Left ventricle myocardium inferior (tissue), 1 donor: ENCODE measurements around the gene RPL32. TPM values are rescaled to one million over a fixed set of nuclear protein-coding genes. Genes with fewer than 3 reads are reported as not detected.
"Not testable (repeated sequence)": the region's sequence is repeated elsewhere in the genome, so short reads cannot be mapped to it uniquely, and the experiment has no call there.

Experiments
- DNase-seq: peaks from one replicate; pipeline ENCODE4 v3.0.0-alpha.2; 2020
- H3K27ac ChIP-seq: fragments of 200-600 bp; replicated peaks from 2 replicates; pipeline ENCODE4 v1.8.0; 2021
- H3K27me3 ChIP-seq: fragments of 200-600 bp; 2 replicates; pipeline ENCODE4 v1.8.0; 2021; ENCODE audit warnings: low read depth
- H3K36me3 ChIP-seq: fragments of 200-600 bp; 2 replicates; pipeline ENCODE4 v1.8.0; 2021
- H3K4me1 ChIP-seq: fragments of 200-600 bp; 2 replicates; pipeline ENCODE4 v1.8.0; 2021
- H3K4me3 ChIP-seq: fragments of 200-600 bp; 2 replicates; pipeline ENCODE4 v1.8.0; 2021; ENCODE audit warnings: mild to moderate bottlenecking, moderate library complexity
- H3K9me3 ChIP-seq: fragments of 200-600 bp; replicated peaks from 2 replicates; pipeline ENCODE4 v1.8.0; 2021
- intact Hi-C: fragments of 100-400 bp; cut with micrococcal nuclease; formaldehyde crosslinking; loops from one replicate; pipeline ENCODE4 v1.11.0; 2022
- total RNA-seq: library from RNA; stranded (reverse); fragmentation: NEBNext Ultra II Directional; extraction: Animal tissue kit (Norgen Biotek cat#: 25700); gene quantifications from one replicate; pipeline ENCODE4 v1.2.1, GENCODE V29; 2021
- TF ChIP-seq, protein P1 (sequence below): fragments of 200-600 bp; IDR thresholded peaks from 2 replicates; pipeline ENCODE4 v1.8.0; 2021; ENCODE audit warnings: antibody characterized with exemption, mild to moderate bottlenecking, borderline replicate concordance
- donor health status: DM: no; HTN: yes; CAD: no; lungs with severe emphysema.

The RPL32 gene
- total RNA-seq, 1 donor from 2014 or later, result 880 TPM

DNA sequence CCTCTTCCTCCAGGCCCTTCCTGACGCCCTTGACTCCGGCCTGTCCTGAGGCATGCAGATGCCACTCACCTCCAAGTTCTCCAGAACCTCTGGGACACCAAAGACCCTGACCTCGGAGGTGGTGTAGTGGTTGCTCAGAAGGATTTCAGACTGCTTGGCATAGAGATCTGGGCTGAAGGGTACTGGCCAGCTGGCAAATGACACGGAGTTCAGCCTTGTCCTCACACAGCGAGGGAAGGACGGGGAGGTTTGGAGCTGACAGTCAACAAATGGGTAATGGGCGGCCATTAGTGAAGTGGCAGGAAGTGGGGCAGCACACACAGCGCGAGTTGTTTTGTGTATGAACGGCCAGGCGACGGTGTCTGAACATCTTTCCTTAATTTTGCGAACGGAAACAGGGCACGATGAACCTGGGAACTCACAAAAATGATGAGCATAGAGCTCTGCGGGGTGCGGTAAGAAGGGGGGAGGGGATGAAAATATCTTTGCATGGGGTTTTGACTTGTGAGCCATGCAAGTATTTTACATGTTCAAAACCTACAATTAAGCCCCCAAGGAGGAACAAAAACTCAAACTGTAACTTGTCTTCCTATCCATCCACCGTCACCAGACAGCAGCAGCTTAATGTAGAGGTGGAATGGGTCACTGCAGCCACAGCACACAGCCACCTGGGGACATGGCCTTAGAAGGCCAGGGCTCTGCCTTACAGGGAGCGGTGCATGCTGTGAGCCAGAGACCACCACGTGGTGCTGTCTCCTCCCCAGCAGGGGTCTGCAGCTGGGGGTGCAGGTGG, 43.6 kb upstream of the RPL32 start:
- intact Hi-C loops, result no loop called here
- Histone ChIP-seq H3K4me3 (no peak overlapping the region), H3K9me3 (no peaks in the 10 kb centered on the region), H3K36me3 (no peaks in the 10 kb centered on the region), H3K4me1 (peaks cover 13% of the 10 kb centered on the region), H3K27me3 (peaks cover 10% of the 10 kb centered on the region), H3K27ac (no peak overlapping the region)
- no peak for DNase-seq
- TF ChIP-seq, protein P1, sequence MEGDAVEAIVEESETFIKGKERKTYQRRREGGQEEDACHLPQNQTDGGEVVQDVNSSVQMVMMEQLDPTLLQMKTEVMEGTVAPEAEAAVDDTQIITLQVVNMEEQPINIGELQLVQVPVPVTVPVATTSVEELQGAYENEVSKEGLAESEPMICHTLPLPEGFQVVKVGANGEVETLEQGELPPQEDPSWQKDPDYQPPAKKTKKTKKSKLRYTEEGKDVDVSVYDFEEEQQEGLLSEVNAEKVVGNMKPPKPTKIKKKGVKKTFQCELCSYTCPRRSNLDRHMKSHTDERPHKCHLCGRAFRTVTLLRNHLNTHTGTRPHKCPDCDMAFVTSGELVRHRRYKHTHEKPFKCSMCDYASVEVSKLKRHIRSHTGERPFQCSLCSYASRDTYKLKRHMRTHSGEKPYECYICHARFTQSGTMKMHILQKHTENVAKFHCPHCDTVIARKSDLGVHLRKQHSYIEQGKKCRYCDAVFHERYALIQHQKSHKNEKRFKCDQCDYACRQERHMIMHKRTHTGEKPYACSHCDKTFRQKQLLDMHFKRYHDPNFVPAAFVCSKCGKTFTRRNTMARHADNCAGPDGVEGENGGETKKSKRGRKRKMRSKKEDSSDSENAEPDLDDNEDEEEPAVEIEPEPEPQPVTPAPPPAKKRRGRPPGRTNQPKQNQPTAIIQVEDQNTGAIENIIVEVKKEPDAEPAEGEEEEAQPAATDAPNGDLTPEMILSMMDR, result no peak

DNA sequence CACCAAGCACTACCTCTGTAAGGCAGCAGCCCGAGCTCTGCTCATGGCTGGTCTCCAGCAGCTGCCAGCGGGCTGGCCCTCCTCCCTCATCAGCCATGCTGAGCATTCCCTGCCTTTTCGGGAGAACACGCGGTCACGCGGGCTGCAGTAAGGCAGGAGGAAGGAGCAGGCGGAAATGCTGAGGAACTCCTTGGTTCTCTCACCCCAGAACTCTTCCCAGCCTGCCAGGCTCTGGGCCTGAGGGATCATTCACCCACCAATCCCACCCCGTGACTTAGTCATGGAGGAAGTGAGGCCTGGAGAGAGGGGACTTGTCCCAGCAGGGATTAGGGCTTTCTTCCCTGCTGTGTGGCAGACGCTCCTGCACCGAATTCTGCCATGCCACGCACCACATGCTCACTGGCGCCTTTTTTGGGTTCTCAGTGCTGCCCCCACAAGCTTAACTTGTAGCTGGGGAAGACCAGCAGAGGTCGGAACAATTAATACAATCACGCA, 42.9 kb upstream of the RPL32 start:
- intact Hi-C loops, result no loop called here
- peak; percentile 55 for DNase-seq

DNA sequence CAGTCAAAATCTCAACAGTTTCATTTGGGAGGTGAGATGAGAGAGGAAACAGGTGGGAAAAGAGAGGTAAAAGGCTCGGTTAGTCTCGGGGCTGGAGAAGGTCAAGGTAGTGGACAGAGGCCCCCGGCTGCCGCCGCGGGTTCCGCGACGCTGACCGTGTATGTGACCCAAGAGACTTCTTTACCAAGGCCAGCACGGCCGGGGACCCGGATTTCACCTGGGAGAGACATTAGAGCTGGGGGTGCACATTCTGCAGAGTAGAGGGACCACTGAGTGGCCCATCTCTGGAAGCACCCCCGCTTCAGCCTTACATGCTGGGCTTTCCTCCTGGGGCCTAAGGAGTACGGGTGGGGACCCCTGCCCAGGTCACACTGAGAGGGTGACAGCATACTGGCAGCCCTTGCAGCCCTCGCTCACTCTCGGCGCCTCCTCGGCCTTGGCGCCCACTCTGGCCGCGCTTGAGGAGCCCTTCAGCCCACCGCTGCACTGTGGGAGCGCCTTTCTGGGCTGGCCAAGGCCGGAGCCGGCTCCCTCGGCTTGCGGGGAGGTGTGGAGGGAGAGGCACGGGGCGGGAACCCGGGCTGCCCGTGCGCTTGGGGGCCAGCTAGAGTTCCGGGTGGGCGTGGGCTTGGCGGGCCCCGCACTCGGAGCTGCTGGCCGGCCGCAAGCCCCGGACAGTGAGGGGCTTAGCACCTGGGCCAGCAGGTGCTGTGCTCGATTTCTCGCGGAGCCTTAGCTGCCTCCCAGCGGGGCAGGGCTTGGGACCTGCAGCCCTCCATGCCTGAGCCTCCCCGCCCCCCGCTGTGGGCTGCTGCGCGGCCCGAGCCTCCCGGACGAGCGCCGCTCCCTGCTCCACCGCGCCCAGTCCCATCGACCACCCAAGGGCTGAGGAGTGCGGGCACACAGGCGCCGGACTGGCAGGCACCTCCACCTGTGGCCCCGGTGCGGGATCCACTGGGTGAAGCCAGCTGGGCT, 41.3 kb upstream of the RPL32 start:
- no peaks in the 10 kb centered on the region for H3K9me3 ChIP-seq
- DNase-seq, result no peak

More for the DNA sequence above, 42.9 kb upstream of the RPL32 start:
- Histone ChIP-seq H3K27me3 (peaks cover 10% of the 10 kb centered on the region), H3K27ac (peak overlapping the region; percentile 64), H3K4me1 (peaks cover 13% of the 10 kb centered on the region), H3K36me3 (no peaks in the 10 kb centered on the region), H3K4me3 (no peak overlapping the region), H3K9me3 (no peaks in the 10 kb centered on the region)
- TF ChIP-seq, protein P1, result no peak

DNA sequence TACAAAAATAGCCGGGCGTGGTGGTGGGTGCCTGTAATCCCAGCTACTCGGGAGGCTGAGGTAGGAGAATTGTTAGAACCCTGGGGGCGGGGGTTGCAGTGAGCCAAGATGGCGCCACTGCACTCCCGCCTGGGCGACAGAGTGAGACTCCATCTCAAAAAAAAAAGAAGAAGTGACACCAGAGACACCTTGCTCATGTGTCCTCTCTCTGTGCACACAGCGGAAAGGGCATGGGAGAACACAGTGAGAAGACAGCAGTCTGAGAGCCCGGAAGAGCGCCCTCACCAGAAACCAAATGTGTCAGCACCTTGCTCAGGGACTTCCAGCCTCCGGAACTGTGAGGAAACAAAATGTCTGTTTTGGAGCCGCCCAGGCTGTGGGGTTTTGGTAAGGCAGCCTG, 40.5 kb upstream of the RPL32 start:
- H3K4me1 ChIP-seq, result peaks cover 13% of the 10 kb centered on the region
- intact Hi-C loops, H3K27ac ChIP-seq, H3K36me3 ChIP-seq, DNase-seq, H3K9me3 ChIP-seq, H3K4me3 ChIP-seq, H3K27me3 ChIP-seq: not testable (repeated sequence)

More for the DNA sequence above, 41.3 kb upstream of the RPL32 start:
- no peaks in the 10 kb centered on the region for H3K36me3 ChIP-seq
- no peak overlapping the region for H3K4me3 ChIP-seq
- H3K4me1 ChIP-seq, result peaks cover 13% of the 10 kb centered on the region
- peaks cover 5% of the 10 kb centered on the region for H3K27me3 ChIP-seq
- intact Hi-C loops, result no loop called here
- TF ChIP-seq, protein P1, result no peak
- no peak overlapping the region for H3K27ac ChIP-seq

DNA sequence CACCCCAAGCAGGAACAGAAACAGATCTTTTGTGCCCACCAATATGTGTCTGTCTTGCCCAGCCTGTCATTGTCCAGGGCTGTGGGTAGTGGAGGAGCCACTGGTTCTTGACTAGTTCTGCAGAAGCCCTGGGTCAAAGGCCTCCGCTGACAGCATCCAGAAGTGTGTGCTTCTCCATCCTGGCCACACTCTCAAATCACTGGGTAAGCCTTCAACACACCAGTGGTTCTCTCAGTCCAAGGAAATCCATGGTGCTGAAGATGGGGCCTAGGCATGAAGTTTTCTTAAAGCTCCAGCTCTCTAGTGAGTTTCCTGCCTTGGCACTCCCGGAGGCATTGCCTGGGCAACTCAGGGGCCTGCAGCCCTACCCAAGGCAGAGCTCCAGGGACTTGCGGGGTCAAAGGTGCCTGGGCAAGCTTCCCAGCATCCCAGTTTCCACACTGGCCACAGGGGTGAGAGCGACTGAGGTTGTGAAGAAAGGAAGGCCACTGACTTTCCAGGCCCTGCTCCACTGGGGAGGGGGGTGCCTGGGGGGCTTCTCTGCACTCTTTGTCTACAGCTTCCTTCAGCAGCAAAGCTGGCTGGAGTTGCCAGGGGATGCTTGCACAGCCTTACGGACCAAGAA, 37.9 kb upstream of the RPL32 start:
- Histone ChIP-seq H3K4me1 (peaks cover 20% of the 10 kb centered on the region), H3K9me3 (no peaks in the 10 kb centered on the region), H3K4me3 (no peak overlapping the region), H3K36me3 (no peaks in the 10 kb centered on the region), H3K27me3 (peaks cover 14% of the 10 kb centered on the region), H3K27ac (no peak overlapping the region)
- intact Hi-C loops, result no loop called here
- TF ChIP-seq, protein P1, result no peak
- DNase-seq, result no peak

DNA sequence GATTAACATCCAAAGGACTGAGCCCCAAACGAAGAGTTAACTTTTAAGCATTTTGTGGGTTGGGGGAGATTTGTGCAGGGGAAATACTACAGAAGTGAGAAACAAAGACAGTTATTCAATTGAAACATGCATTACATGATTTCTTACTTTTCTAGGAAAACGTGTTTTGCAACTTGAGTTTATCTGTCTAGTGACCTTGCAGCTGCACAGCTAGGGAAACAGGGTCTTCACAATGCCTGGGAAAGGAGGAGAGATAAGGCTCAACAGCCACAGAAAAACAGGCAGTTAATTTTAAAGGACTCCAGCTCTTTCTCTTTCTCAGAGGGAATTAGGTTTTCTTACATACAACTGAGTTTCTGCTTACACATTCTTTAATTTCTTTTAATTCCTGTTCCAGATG, 37.4 kb upstream of the RPL32 start:
- H3K4me1 ChIP-seq, result peaks cover 14% of the 10 kb centered on the region
- H3K9me3 ChIP-seq, H3K4me3 ChIP-seq, H3K27ac ChIP-seq, intact Hi-C loops, DNase-seq, H3K36me3 ChIP-seq: not testable (repeated sequence)
- peaks cover 14% of the 10 kb centered on the region for H3K27me3 ChIP-seq
